Activated T-cell treated with anti-CD3 and anti-CD28 coated beads, Interleukin-2, amount 50 U/mL, for 24 hours (primary cell): ENCODE results near the gene PTPN6.

ENCODE experiments used
- DNase-seq: peaks from one replicate; pipeline ENCODE4 v3.0.0-alpha.2; 2020
- H3K27ac Mint-ChIP-seq: 2 replicates; pipeline ENCODE4 v1.8.0; 2020; ENCODE audit warnings: mild to moderate bottlenecking, mixed read lengths
- H3K27me3 Mint-ChIP-seq: 2 replicates; pipeline ENCODE4 v1.8.0; 2020; ENCODE audit warnings: mixed read lengths
- H3K36me3 Mint-ChIP-seq: 2 replicates; pipeline ENCODE4 v1.8.0; 2020; ENCODE audit warnings: low read depth, mixed read lengths
- H3K4me1 Mint-ChIP-seq: 2 replicates; pipeline ENCODE4 v1.8.0; 2020; ENCODE audit warnings: low read depth, mixed read lengths
- H3K4me3 Mint-ChIP-seq: 2 replicates; pipeline ENCODE4 v1.8.0; 2020; ENCODE audit warnings: mild to moderate bottlenecking, moderate library complexity, mixed read lengths
- H3K9me3 Mint-ChIP-seq: 2 replicates; pipeline ENCODE4 v1.8.0; 2020; ENCODE audit warnings: mixed read lengths

Gene PTPN6

DNA sequence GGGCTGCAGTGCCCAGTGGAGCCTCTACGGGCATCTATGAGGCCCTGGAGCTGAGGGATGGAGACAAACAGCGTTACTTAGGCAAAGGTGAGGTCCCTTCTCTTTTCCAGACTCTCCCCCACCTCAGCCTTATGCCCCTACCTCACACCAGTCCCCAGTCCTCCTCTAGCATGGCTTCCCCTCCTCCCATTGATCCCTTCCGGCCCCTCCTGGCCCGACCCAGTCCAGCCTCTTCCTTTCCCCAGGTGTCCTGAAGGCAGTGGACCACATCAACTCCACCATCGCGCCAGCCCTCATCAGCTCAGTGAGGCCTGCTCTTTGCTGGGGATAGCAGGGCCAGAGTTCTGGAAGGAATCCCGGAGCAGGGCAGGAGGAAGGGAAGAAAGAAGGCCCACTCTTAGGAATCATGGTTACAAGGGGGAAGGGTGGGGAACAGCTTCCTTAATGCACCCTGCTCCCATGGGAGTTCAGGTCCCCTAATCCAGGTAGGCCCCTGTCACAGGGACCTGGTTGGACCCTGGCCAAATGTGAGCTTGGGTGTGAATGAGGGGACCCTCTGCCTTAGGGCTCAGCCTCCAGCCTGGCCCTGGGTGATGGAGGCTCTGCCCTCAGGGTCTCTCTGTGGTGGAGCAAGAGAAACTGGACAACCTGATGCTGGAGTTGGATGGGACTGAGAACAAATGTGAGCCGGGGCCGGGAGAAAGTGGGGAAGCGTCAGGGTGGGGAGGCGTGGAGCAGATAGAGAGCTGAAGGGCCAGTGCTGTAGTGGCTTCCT, 34.5 kb upstream of the PTPN6 start:
- H3K9me3 Mint-ChIP-seq: no peaks in the 10 kb centered on the region
- no peaks in the 10 kb centered on the region for H3K27me3 Mint-ChIP-seq
- H3K4me1 Mint-ChIP-seq: peaks cover 42% of the 10 kb centered on the region
- H3K4me3 Mint-ChIP-seq: peak overlapping the region; percentile 97
- no peak for DNase-seq
- H3K27ac Mint-ChIP-seq: peak overlapping the region; percentile 51
- peaks cover 59% of the 10 kb centered on the region for H3K36me3 Mint-ChIP-seq

DNA sequence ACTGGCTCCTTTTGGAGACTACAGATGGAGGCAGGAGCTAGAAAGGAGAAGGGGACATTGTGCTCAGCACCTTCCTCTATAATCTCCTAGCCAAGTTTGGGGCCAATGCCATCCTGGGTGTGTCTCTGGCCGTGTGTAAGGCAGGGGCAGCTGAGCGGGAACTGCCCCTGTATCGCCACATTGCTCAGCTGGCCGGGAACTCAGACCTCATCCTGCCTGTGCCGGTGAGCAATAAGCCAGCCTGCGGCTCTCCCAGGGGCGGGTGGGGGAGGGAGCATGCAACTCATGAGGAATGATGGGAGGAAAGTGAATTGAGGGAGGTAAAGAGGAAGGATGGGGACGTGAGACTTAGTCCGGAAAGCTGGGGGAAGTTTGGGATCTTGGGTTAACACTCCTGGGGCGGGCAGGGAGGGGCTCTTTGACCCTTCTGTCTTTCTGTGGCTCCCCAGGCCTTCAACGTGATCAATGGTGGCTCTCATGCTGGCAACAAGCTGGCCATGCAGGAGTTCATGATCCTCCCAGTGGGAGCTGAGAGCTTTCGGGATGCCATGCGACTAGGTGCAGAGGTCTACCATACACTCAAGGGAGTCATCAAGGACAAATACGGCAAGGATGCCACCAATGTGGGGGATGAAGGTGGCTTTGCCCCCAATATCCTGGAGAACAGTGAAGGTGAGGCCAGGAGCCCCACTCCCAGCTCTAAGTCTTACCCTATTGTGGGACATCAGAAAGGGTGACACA, 33.5 kb upstream of the PTPN6 start:
- no peak for DNase-seq
- no peak overlapping the region for H3K4me3 Mint-ChIP-seq
- H3K27me3 Mint-ChIP-seq: no peaks in the 10 kb centered on the region
- H3K9me3 Mint-ChIP-seq: no peaks in the 10 kb centered on the region
- peak overlapping the region; percentile 44 for H3K27ac Mint-ChIP-seq
- H3K36me3 Mint-ChIP-seq: peaks cover 69% of the 10 kb centered on the region
- peaks cover 44% of the 10 kb centered on the region for H3K4me1 Mint-ChIP-seq

DNA sequence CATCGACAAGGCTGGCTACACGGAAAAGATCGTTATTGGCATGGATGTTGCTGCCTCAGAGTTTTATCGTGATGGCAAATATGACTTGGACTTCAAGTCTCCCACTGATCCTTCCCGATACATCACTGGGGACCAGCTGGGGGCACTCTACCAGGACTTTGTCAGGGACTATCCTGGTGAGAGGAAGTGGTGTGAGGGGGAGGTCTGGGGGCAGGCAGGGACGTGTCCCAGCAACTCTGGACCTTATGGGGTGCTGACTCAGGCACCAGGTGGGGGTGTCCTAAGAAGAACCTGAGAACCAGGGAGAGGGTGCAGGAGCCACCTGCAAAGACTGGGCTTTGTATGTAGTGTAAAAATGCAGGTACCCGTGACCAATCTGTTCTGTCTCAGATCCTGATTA, 31.6 kb upstream of the PTPN6 start:
- DNase-seq: no peak
- H3K36me3 Mint-ChIP-seq: peaks cover 81% of the 10 kb centered on the region
- no peak overlapping the region for H3K4me3 Mint-ChIP-seq
- H3K27ac Mint-ChIP-seq: peak overlapping the region; percentile 62
- peaks cover 41% of the 10 kb centered on the region for H3K4me1 Mint-ChIP-seq
- H3K9me3 Mint-ChIP-seq: no peaks in the 10 kb centered on the region
- no peaks in the 10 kb centered on the region for H3K27me3 Mint-ChIP-seq

DNA sequence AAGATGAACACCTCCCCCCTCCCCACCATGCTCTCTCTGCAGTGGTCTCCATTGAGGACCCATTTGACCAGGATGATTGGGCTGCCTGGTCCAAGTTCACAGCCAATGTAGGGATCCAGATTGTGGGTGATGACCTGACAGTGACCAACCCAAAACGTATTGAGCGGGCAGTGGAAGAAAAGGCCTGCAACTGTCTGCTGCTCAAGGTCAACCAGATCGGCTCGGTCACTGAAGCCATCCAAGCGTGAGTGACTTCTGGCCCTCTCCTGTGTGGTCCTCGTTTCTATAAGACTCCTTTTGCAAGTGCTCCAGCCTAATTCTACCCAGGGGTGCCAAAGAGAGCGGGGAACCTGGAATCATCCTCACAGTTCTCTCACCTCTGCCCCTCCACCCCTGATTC, 29.6 kb upstream of the PTPN6 start:
- Mint-ChIP-seq H3K36me3 (peaks cover 61% of the 10 kb centered on the region), H3K4me3 (no peak overlapping the region), H3K27ac (peak overlapping the region; percentile 56), H3K9me3 (no peaks in the 10 kb centered on the region), H3K4me1 (peaks cover 35% of the 10 kb centered on the region), H3K27me3 (no peaks in the 10 kb centered on the region)
- no peak for DNase-seq

DNA sequence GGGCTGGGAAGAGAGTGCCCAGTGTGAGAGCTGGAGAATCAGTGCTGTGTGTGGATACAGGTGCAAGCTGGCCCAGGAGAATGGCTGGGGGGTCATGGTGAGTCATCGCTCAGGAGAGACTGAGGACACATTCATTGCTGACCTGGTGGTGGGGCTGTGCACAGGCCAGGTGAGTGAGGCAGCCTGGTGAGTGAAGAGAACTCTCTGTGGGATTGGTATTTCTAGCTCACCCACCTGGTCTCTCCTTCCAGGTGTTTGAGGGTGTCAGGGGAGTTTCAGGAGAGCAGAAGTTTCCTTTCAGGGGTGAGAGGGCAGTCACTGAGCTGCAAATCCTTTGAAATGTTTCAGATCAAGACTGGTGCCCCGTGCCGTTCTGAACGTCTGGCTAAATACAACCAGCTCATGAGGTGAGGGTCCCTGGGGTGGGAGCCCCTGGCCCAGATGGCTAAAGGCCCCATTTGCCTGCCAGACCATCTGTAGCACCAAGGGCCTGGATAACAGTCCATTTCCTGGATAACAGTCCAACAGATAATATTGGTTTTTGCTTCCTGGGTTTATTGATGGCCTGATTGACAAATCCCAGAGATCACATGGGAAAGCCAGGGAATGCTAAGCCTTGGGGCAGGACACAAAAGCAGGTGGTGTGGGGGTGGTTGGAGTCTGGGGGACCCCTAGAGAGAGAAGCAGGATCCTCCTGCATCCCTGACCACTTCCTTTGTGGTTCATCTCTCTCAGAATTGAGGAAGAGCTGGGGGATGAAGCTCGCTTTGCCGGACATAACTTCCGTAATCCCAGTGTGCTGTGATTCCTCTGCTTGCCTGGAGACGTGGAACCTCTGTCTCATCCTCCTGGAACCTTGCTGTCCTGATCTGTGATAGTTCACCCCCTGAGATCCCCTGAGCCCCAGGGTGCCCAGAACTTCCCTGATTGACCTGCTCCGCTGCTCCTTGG, 28.9 kb upstream of the PTPN6 start:
- Mint-ChIP-seq H3K4me3 (no peak overlapping the region), H3K9me3 (no peaks in the 10 kb centered on the region), H3K27ac (peak overlapping the region; percentile 56), H3K4me1 (peaks cover 38% of the 10 kb centered on the region), H3K27me3 (no peaks in the 10 kb centered on the region), H3K36me3 (peaks cover 54% of the 10 kb centered on the region)
- DNase-seq: no peak

DNA sequence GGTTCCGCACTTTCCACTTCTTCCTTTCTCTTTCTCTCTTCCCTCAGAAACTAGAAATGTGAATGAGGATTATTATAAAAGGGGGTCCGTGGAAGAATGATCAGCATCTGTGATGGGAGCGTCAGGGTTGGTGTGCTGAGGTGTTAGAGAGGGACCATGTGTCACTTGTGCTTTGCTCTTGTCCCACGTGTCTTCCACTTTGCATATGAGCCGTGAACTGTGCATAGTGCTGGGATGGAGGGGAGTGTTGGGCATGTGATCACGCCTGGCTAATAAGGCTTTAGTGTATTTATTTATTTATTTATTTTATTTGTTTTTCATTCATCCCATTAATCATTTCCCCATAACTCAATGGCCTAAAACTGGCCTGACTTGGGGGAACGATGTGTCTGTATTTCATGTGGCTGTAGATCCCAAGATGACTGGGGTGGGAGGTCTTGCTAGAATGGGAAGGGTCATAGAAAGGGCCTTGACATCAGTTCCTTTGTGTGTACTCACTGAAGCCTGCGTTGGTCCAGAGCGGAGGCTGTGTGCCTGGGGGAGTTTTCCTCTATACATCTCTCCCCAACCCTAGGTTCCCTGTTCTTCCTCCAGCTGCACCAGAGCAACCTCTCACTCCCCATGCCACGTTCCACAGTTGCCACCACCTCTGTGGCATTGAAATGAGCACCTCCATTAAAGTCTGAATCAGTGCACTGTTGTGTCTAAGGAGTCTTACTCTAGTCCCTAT, 28.0 kb upstream of the PTPN6 start:
- H3K36me3 Mint-ChIP-seq: peaks cover 46% of the 10 kb centered on the region
- no peak overlapping the region for H3K4me3 Mint-ChIP-seq
- peaks cover 39% of the 10 kb centered on the region for H3K4me1 Mint-ChIP-seq

DNA sequence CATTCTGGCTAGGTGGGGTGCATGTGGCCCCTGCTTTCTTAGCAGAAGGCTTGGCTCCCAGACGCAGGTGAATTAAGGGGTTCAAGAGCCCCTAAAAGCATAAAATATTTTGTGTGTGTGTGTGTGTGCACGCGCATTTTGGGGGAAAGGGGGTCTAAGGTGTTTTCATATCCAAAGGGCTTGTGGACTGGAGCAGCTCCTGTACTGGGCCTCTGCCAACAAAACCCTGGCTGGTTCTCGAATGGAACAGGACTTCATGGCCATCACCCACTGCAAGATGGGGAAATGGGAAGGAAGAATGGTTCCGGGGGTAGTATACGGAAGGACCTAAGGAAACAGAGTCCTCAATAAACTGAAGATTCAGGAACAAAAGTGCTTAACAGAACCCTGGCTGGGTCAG, 27.3 kb upstream of the PTPN6 start:
- Mint-ChIP-seq H3K9me3 (no peaks in the 10 kb centered on the region), H3K36me3 (peaks cover 49% of the 10 kb centered on the region), H3K4me1 (peaks cover 43% of the 10 kb centered on the region), H3K27me3 (no peaks in the 10 kb centered on the region), H3K4me3 (no peak overlapping the region), H3K27ac (peak overlapping the region; percentile 87)
- DNase-seq: no peak

More for the DNA sequence above, 28.0 kb upstream of the PTPN6 start:
- Mint-ChIP-seq H3K9me3 (no peaks in the 10 kb centered on the region), H3K27ac (peak overlapping the region; percentile 87), H3K27me3 (no peaks in the 10 kb centered on the region)
- no peak for DNase-seq

DNA sequence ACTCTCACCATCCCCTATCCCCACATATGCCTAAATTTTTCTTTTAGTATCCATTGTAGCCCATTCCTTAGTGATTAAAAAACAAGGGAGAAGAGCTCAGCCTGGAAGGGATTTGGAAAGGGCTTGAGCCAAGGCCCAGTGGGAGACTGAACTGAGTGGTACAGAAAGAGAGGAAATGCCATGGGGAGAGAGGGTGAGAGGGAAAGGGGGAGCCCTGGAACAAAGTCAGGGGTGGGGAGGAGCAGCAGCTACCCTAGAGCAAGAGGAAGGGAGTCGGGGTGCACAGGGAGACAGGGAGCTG, 26.0 kb upstream of the PTPN6 start:
- no peak for DNase-seq
- no peaks in the 10 kb centered on the region for H3K27me3 Mint-ChIP-seq
- peaks cover 39% of the 10 kb centered on the region for H3K36me3 Mint-ChIP-seq
- no peaks in the 10 kb centered on the region for H3K9me3 Mint-ChIP-seq
- H3K4me3 Mint-ChIP-seq: no peak overlapping the region
- peak overlapping the region; percentile 9 for H3K27ac Mint-ChIP-seq
- peaks cover 51% of the 10 kb centered on the region for H3K4me1 Mint-ChIP-seq

DNA sequence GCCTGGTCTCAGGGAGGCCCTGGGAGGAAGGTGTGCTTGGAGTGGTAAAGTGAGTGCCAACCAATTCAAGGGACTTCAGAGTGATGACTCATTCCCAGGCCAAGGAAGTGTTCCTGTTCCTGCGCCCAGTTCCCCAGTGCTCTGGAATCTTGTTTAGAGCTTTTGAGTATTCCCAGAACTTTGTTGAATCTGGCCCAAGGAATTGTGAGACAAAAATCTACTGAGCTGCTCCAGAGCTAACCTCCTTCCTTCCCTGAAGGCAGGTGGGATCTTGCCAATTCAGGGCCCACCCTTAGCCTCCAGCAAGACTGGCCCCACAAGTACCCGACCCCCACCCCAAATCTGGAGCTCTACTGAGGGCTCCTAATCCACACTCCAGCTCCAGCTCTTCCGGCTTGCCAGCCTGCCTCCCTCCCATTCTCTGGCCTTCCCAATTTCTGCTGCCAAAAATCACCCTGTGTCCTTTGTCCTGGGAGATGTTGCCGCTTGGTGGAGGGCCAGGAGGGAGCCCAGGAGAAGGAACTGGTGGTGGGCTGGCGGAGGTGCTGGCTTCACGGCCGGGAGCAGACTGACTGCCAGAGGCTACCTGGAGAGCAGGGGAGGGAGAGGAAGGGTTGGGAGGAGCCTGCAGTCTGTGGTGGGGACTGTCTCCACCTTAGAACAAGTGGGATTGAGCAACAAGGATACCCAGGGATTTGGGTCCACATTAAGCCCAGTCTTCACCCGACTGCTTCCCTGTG, 25.4 kb upstream of the PTPN6 start:
- DNase-seq: no peak
- Mint-ChIP-seq H3K4me3 (peak overlapping the region; percentile 33), H3K36me3 (peaks cover 39% of the 10 kb centered on the region), H3K9me3 (no peaks in the 10 kb centered on the region), H3K27ac (peak overlapping the region; percentile 81), H3K4me1 (peaks cover 53% of the 10 kb centered on the region), H3K27me3 (no peaks in the 10 kb centered on the region)

DNA sequence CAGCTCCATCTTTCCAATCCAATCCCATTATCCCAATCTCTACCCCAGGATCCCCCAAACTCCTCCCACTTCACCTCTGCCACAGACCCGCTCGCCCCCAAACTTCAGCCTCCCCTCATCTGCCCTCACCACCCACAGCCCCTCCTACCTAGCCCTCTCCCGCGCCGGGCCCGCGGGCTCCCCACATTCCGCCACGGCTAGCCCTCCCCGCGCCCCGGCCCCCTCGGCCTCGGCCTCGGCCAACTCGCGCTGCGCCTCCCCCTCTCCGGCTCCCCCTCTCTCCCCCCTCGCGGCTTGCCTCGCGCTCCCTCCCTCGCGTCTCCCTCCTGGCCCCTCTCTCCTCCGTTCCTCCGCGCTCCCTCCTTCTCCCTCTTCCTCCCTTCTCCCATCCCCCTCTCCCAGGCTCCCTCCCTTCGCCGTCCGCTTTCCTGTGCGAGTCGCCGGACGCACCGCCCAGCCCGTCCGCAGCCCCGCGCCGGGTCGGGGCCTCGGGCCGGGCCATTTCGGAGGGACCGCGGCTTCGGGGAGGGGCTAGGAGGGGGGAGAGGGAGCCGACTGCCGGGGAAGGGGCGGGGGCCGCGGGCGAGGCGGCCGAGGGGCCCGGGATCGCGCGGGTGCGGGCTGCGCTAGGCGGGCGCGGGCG, 23.7 kb upstream of the PTPN6 start, which contains the start of gene ATN1:
ATN1 (plus strand) TSS at position 581 of the 643 bp plus-strand sequence. CDS start 6,043 bp downstream, outside the sequence.
- Mint-ChIP-seq H3K4me1 (peaks cover 61% of the 10 kb centered on the region), H3K36me3 (peaks cover 31% of the 10 kb centered on the region), H3K27ac (peak within 1 kb of the TSS; percentile 93), H3K4me3 (peak within 1 kb of the TSS; percentile 88), H3K9me3 (no peaks in the 10 kb centered on the region), H3K27me3 (no peaks in the 10 kb centered on the region)
- DNase-seq: peak; percentile 77

DNA sequence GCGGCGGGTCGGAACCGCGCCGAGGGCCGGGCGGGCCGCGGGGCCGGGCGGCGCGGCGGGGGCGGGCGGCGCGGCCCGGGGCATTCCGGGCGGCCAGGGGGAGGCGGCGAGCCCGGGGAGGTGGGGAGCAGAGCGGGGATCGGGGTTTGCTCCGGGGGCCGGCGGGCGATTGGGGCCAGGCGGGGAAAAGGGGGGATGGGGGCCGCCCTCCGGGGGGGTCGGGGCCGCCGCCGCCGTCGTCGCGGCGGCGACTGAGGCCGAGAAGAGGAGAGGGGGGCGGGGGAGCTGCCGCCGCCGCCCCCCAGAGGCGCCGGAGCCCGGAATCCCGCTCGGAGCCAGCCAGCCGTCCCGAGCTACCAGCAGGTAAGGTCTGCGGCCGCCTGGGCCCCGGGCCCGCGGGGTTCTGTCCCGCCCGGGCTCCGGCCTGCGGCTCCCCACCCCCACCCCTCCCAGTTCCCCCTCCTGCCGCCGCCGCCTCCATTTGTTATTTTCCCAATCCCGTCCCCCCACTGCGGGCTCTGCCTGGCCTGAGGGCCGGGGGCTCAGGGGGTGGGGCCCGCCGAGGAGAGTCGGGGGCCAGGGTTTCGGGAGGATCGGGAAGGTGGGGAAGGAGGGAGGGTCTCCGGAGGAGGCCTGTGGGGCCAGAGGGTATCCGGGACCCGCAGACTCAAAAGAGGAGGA, 23.0 kb upstream of the PTPN6 start:
- Mint-ChIP-seq H3K4me1 (peaks cover 66% of the 10 kb centered on the region), H3K27me3 (no peaks in the 10 kb centered on the region), H3K36me3 (peaks cover 29% of the 10 kb centered on the region), H3K9me3 (no peaks in the 10 kb centered on the region), H3K27ac (peak overlapping the region; percentile 93), H3K4me3 (peak overlapping the region; percentile 88)
- DNase-seq: no peak

DNA sequence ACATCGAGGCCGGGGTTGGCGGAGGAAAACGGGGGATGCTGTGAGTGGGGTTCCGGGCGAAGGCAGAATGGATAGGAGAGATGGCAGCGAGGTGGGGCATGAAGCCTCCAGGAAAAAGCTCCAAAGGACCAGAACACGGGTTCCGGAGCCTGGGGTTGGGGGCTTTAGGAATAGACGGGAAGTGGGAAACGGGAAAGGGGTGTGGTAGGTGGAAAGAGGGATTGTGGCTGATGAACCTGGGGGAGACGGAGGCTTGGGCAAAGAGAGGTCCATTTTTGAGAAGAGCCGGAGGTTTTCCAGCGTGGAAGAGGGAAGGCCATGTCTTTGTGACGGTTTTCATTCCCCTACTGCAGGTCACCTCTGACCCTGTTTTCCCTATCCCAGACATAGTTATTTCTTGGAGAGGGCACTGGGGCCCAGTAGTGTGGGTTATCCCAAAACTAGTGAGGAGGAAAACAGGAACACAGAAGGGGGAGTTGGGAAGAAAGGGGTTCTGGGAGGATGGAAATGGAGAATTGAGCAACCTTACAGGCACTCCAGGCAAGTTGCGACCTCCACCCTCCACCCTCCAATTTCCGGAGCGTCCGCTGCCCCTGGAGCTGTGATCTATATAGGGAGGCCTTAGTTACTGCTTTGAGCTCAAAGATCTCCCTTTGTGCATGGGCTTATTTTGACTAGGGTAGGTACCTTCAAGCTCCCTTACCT, 22.3 kb upstream of the PTPN6 start:
- H3K27ac Mint-ChIP-seq: peak overlapping the region; percentile 93
- peak overlapping the region; percentile 88 for H3K4me3 Mint-ChIP-seq
- peaks cover 30% of the 10 kb centered on the region for H3K36me3 Mint-ChIP-seq
- H3K4me1 Mint-ChIP-seq: peaks cover 70% of the 10 kb centered on the region
- H3K9me3 Mint-ChIP-seq: no peaks in the 10 kb centered on the region
- H3K27me3 Mint-ChIP-seq: no peaks in the 10 kb centered on the region
- DNase-seq: no peak
